ENCODE measurements around the gene SLC24A4. TPM values are rescaled to one million over a fixed set of nuclear protein-coding genes. Genes with fewer than 3 reads are reported as not detected.

Gene SLC24A4
- total RNA-seq, 1 donor = not detected

- H3K4me3 ChIP-seq (ENCODE audit: low read depth, low read length) = no peak overlapping the region
- peak; percentile 100 for DNase-seq (ENCODE audit: low read depth)
- TF ChIP-seq, protein P1, sequence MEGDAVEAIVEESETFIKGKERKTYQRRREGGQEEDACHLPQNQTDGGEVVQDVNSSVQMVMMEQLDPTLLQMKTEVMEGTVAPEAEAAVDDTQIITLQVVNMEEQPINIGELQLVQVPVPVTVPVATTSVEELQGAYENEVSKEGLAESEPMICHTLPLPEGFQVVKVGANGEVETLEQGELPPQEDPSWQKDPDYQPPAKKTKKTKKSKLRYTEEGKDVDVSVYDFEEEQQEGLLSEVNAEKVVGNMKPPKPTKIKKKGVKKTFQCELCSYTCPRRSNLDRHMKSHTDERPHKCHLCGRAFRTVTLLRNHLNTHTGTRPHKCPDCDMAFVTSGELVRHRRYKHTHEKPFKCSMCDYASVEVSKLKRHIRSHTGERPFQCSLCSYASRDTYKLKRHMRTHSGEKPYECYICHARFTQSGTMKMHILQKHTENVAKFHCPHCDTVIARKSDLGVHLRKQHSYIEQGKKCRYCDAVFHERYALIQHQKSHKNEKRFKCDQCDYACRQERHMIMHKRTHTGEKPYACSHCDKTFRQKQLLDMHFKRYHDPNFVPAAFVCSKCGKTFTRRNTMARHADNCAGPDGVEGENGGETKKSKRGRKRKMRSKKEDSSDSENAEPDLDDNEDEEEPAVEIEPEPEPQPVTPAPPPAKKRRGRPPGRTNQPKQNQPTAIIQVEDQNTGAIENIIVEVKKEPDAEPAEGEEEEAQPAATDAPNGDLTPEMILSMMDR (IDR thresholded peaks at IDR 0.05; ENCODE audit: insufficient read depth, low read length) = no peak
Measured at GRCh38 chr14:92540472-92541048, 217.6 kb downstream of the SLC24A4 start.

- DNase-seq (ENCODE audit: low read depth) = no peak
- no peak overlapping the region for H3K4me3 ChIP-seq (ENCODE audit: low read depth, low read length)
- TF ChIP-seq, protein P1 (IDR thresholded peaks at IDR 0.05; ENCODE audit: insufficient read depth, low read length) = no peak
Measured at GRCh38 chr14:92542766-92543554, 220.0 kb downstream of the SLC24A4 start.

DNA sequence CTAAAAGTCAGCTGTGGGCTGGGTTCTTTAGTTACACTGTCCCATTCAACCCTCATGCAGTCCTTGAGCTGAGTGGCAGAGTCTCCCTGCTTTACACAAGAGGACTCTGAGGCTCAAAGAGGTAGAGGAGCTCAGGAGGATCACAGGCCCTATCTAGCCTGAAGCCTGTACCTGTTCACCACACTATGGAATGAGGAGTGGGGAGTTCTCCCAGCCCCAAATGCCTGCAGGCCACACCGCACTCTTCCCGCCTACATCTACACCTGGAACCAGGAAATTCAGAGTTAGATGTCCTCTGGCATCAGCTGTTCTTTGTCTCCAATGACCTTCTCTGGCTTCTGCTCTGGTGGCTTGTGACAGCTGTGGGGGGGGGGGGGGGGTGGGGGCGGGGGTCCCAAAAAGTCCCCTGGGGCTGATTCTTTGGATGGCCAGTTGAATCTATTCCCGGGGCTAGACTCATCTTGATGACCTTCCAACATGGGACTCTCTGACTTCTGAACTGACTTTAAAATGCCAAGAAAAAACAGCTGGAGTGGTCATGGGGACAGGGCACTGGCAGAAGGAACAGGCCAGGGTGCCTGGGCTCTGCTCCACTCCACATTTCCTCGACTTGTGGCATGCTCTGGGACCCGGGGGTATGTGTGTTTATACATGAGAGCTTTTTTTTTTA, 221.2 kb downstream of the SLC24A4 start:
- TF ChIP-seq, protein P1 (IDR thresholded peaks at IDR 0.05; ENCODE audit: insufficient read depth, low read length) = no peak
- DNase-seq (ENCODE audit: low read depth) = no peak
- no peak overlapping the region for H3K4me3 ChIP-seq (ENCODE audit: low read depth, low read length)

- H3K4me3 ChIP-seq (ENCODE audit: low read depth, low read length) = no peak overlapping the region
- DNase-seq (ENCODE audit: low read depth) = no peak
- TF ChIP-seq, protein P1 (IDR thresholded peaks at IDR 0.05; ENCODE audit: insufficient read depth, low read length) = no peak
Measured at GRCh38 chr14:92546347-92547053, 223.5 kb downstream of the SLC24A4 start.

DNA sequence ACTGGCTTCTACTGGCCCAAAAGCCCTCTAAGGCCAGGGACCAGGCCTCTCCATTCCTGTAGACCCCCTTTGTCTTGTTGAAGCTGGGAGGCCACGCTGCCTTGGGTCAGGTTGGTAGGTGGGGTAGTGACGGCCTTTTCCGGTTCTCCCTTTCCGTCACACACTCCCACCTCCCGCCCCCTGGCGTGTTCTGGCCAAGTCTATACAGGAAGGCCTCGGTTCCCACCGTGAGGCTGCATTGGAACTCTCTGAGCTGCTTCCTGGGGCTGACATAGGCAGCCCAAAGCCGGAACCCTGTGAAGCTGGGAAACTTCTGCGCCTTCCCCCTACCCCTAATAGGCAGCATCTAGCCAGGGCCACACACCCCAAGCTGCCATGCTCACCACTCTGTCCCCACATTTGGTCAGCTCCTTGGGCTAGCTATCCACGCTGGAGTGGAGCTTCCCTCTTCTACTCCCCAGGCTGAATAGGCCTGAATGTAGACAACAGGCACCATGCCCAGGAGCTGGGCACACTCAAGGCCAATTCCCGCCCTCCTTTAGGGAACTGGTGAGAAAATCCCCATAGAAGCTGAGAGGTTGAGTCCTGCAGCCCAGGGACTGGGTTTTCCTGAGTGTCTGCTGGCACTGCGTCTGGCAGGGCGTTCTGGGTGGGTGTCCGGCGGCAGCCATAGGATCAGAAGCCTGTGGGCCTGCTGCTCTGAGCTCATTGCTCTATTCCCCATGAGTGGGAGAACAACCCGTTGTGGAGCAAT, 226.3 kb downstream of the SLC24A4 start:
- DNase-seq (ENCODE audit: low read depth) = no peak
- TF ChIP-seq, protein P1 (IDR thresholded peaks at IDR 0.05; ENCODE audit: insufficient read depth, low read length) = no peak
- no peak overlapping the region for H3K4me3 ChIP-seq (ENCODE audit: low read depth, low read length)

DNA sequence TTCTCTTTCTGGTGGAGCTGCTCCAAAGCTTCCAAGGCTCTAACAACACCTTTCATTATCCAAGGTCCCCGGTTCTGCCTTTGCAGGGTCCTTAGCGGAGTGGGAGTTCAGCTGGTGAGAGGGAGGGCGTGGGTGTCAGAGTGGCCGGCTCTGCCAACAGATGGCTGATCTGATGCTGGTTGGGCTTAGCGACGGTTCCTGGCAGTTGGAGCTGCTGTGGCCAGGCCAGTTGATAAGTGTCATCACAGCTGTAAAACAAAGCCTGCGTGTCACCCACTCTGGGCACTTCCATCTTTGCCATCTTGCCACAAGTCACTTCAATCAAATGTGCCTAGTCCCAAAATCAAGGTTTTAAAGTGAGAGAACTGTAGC, 226.9 kb downstream of the SLC24A4 start:
- DNase-seq (ENCODE audit: low read depth) = peak; percentile 10
- no peak overlapping the region for H3K4me3 ChIP-seq (ENCODE audit: low read depth, low read length)
- TF ChIP-seq, protein P1 (IDR thresholded peaks at IDR 0.05; ENCODE audit: insufficient read depth, low read length) = no peak

Data from fibroblast of the aortic adventitia (primary cell).